PC-9 (cell line): Measurements from ENCODE around the gene EMP2.

Source experiments
- EZH2 ChIP-seq: fragments of 200-600 bp; sonication (generic); IDR thresholded peaks from 2 replicates; pipeline ENCODE4 v1.8.0; 2017; ENCODE audit warnings: antibody characterized with exemption, low read depth
- TF ChIP-seq, protein P1 (sequence below): fragments of 200-600 bp; sonication (generic); conservative IDR thresholded peaks from 2 replicates; pipeline ENCODE4 v1.6.1; 2017; ENCODE audit warnings: mixed run types, antibody characterized with exemption, mild to moderate bottlenecking, moderate library complexity

DNA sequence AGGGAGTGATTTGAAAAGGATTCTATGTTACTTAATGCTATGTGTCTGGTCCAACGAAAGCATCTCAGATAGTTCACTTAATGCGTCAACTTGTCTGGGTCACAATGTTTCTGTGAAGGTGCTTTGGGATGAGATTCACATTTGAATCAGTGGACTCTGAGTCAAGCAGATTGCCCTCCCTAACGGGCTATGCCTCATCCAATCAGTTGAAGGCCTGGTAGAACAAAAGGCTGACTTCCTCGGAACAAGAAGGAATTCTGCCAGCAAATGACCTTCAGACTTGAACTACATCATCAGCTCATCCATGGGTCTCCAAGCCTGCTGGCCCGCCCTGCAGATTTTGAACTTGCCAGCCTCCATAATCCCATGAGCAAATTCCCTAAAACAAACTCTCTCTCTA lies 15.2 kb downstream of the EMP2 start:
- TF ChIP-seq, protein P1, sequence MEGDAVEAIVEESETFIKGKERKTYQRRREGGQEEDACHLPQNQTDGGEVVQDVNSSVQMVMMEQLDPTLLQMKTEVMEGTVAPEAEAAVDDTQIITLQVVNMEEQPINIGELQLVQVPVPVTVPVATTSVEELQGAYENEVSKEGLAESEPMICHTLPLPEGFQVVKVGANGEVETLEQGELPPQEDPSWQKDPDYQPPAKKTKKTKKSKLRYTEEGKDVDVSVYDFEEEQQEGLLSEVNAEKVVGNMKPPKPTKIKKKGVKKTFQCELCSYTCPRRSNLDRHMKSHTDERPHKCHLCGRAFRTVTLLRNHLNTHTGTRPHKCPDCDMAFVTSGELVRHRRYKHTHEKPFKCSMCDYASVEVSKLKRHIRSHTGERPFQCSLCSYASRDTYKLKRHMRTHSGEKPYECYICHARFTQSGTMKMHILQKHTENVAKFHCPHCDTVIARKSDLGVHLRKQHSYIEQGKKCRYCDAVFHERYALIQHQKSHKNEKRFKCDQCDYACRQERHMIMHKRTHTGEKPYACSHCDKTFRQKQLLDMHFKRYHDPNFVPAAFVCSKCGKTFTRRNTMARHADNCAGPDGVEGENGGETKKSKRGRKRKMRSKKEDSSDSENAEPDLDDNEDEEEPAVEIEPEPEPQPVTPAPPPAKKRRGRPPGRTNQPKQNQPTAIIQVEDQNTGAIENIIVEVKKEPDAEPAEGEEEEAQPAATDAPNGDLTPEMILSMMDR, result no peak
- no peak for TF ChIP-seq EZH2
